Measurements from ENCODE around the gene CEP70.

The CEP70 gene

DNA sequence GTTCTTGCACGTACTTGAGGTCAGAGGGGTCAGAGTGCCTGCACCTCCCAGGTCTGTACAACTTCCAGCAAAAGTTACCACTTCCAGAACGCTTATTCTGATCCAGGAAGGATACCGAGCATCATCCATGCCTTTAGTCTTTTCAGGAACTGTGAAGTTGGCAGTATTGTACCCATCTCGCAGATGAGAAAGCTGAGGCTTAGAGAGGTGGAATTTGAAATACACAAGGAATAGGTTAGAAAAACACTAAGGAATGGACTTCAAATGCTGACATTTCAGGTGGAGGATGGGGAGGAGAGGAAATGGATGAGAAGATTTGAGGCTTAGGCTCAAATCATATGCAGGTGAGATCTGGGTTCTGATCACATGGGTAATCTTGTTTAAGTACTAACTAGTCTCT lies 148.4 kb downstream of the CEP70 start:
- ChIA-PET CTCF (interaction anchor here (11.4 kb wide), 1 partner anchor 28 kb away, joined by 64 read pairs; no protein-coding TSS in a partner anchor), POLR2A (no interaction called here)
- TF ChIP-seq CTCF (IDR thresholded peaks at IDR 0.05; ENCODE audit: insufficient read depth, low read length, missing control alignments) = no peak
- DNase-seq (ENCODE audit: low read depth, low spot score) = no peak
- H3K4me3 ChIP-seq (ENCODE audit: low read depth, low read length) = no peak overlapping the region

DNA sequence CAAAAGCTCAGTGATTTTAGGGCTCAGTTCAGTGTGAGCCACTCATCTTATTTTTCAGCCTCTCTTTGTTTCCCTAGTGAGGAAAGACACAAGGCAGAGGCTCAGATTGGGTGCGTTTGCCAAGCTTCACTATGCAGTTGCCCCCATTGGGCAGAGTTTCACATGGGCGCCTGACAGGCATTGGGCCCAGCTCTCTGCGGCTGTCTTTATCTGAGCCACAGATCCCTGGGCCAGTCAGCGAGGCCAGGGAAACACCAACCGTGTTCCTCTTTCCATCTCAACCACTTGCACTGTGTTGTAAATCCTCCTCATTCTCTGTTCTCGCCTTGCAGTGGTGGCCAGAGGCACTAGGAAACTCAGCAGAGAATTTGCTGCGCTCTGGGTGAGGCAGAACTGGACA lies 148.8 kb downstream of the CEP70 start:
- ChIA-PET POLR2A (no interaction called here), CTCF (interaction anchor here (0.8 to 11.4 kb wide), 2 partner anchors 27 to 479 kb away, joined by 3 to 64 read pairs; no protein-coding TSS in a partner anchor)
- DNase-seq (ENCODE audit: low read depth, low spot score) = no peak
- TF ChIP-seq CTCF (IDR thresholded peaks at IDR 0.05; ENCODE audit: insufficient read depth, low read length, missing control alignments) = no peak
- no peak overlapping the region for H3K4me3 ChIP-seq (ENCODE audit: low read depth, low read length)
